NCI-H510A (cell line): ENCODE measurements around the gene MTAP.

Source experiments
- DNase-seq: peaks from one replicate; lab custom pipeline; 2025; lab: John Stamatoyannopoulos, UW

MTAP gene

GRCh38 chr9:21852754-21853153, 50.3 kb downstream of the MTAP start:
- DNase-seq = no peak

GRCh38 chr9:21853414-21853813, 51.0 kb downstream of the MTAP start:
- no peak for DNase-seq

GRCh38 chr9:21854119-21854518, 51.7 kb downstream of the MTAP start:
- no peak for DNase-seq

- DNase-seq = no peak
Observed at GRCh38 chr9:21854594-21854993, 52.2 kb downstream of the MTAP start.

GRCh38 chr9:21856301-21857094, 54.1 kb downstream of the MTAP start:
- DNase-seq = no peak

GRCh38 chr9:21862871-21863270, 60.4 kb downstream of the MTAP start:
- no peak for DNase-seq

- DNase-seq = no peak
Observed at GRCh38 chr9:21864505-21864904, 62.1 kb downstream of the MTAP start.

- DNase-seq = no peak
Observed at GRCh38 chr9:21866302-21866701, 63.9 kb downstream of the MTAP start.

- DNase-seq = no peak
Observed at GRCh38 chr9:21871256-21871975, 69.0 kb downstream of the MTAP start.

GRCh38 chr9:21872696-21873095, 70.3 kb downstream of the MTAP start:
- no peak for DNase-seq

- DNase-seq = no peak
Observed at GRCh38 chr9:21873540-21874221, 71.2 kb downstream of the MTAP start.

- DNase-seq = no peak
Observed at GRCh38 chr9:21875893-21876292, 73.5 kb downstream of the MTAP start.

GRCh38 chr9:21883642-21884041, 81.2 kb downstream of the MTAP start:
- DNase-seq = no peak

- no peak for DNase-seq
Observed at GRCh38 chr9:21889673-21890072, 87.2 kb downstream of the MTAP start.

GRCh38 chr9:21890696-21891095, 88.3 kb downstream of the MTAP start:
- DNase-seq = no peak

GRCh38 chr9:21901546-21901945, 99.1 kb downstream of the MTAP start:
- DNase-seq = no peak

- no peak for DNase-seq
Observed at GRCh38 chr9:21902136-21902535, 99.7 kb downstream of the MTAP start.

- DNase-seq = no peak
Observed at GRCh38 chr9:21903380-21903965, 101.0 kb downstream of the MTAP start.

GRCh38 chr9:21904371-21904770, 101.9 kb downstream of the MTAP start:
- no peak for DNase-seq

- no peak for DNase-seq
Observed at GRCh38 chr9:21904776-21905175, 102.3 kb downstream of the MTAP start.

- DNase-seq = no peak
Observed at GRCh38 chr9:21906213-21906612, 103.8 kb downstream of the MTAP start.

GRCh38 chr9:21906881-21907280, 104.4 kb downstream of the MTAP start:
- DNase-seq = no peak
